Smooth muscle cell (in vitro differentiated cells): ENCODE measurements around the gene SLC2A6. TPM values are rescaled to one million over a fixed set of nuclear protein-coding genes. Genes with fewer than 3 reads are reported as not detected.

Source experiments
- DNase-seq: peaks from one replicate; lab custom pipeline; 2025; ENCODE audit not compliant: unreplicated experiment; lab: John Stamatoyannopoulos, UW
- H2AFZ ChIP-seq: fragments of 200-600 bp; sonication (generic); 2 replicates; pipeline ENCODE4 v1.6.0; 2016; ENCODE audit warnings: antibody characterized with exemption, low read depth, mild to moderate bottlenecking
- H3F3A ChIP-seq: fragments of 200-600 bp; sonication (generic); 2 replicates; pipeline ENCODE4 v1.6.0; 2017; ENCODE audit warnings: antibody characterized with exemption, low read depth
- H3K27ac ChIP-seq: fragments of 200-600 bp; sonication (generic); 2 replicates; pipeline ENCODE4 v1.5.1; 2016; ENCODE audit warnings: low read depth, mild to moderate bottlenecking
- H3K27me3 ChIP-seq: fragments of 200-600 bp; sonication (generic); 2 replicates; pipeline ENCODE4 v1.6.1; 2016; ENCODE audit warnings: low read depth, mild to moderate bottlenecking
- H3K36me3 ChIP-seq: fragments of 200-600 bp; sonication (generic); 2 replicates; pipeline ENCODE4 v1.5.1; 2016; ENCODE audit warnings: low read depth
- H3K4me1 ChIP-seq: fragments of 200-600 bp; sonication (generic); 2 replicates; pipeline ENCODE4 v1.5.1; 2016; ENCODE audit warnings: low read depth
- H3K4me2 ChIP-seq: fragments of 200-600 bp; sonication (generic); 2 replicates; pipeline ENCODE4 v1.6.0; 2016; ENCODE audit warnings: mild to moderate bottlenecking
- H3K4me3 ChIP-seq: fragments of 200-600 bp; sonication (generic); 2 replicates; pipeline ENCODE4 v1.5.1; 2016; ENCODE audit warnings: mild to moderate bottlenecking
- H3K79me2 ChIP-seq: fragments of 200-600 bp; sonication (generic); 2 replicates; pipeline ENCODE4 v1.6.0; 2016; ENCODE audit warnings: low read depth, mild to moderate bottlenecking
- H3K9ac ChIP-seq: fragments of 200-600 bp; sonication (generic); 2 replicates; pipeline ENCODE4 v1.6.0; 2016; ENCODE audit warnings: low read depth
- H3K9me3 ChIP-seq: fragments of 200-600 bp; sonication (generic); replicated peaks from 2 replicates; pipeline ENCODE4 v1.5.1; 2016; ENCODE audit warnings: low read depth
- H4K20me1 ChIP-seq: fragments of 200-600 bp; sonication (generic); 2 replicates; pipeline ENCODE4 v1.6.0; 2016; ENCODE audit warnings: low read depth
- CTCF ChIP-seq: fragments of 200-600 bp; sonication (generic); IDR thresholded peaks from 2 replicates; pipeline ENCODE4 v1.5.1; 2017; ENCODE audit warnings: borderline replicate concordance, mild to moderate bottlenecking, antibody characterized with exemption; ENCODE audit not compliant: insufficient read depth, poor library complexity, severe bottlenecking
- WGBS: methylation state at CpG from one replicate; pipeline ENCODE4 v1.1.7; 2016; ENCODE audit warnings: low lambda C conversion rate; 5-methylcytosine and 5-hydroxymethylcytosine counted together
- polyA plus RNA-seq: library from polyadenylated mRNA; unstranded; fragments of >200 nt; fragmentation: Nextera tagmentation; extraction: Ambion mirVana; gene quantifications from 2 replicates; pipeline ENCODE4 v1.2.1, GENCODE V29; 2016
- total RNA-seq: library from RNA; depleted of rRNA; stranded (reverse); fragments of >200 nt; gene quantifications from 2 replicates; pipeline ENCODE4 v1.2.3, GENCODE V29; 2014

The SLC2A6 gene
- total and polyA plus RNA-seq, 2 experiments from 2014 or later, result 13.8 to 21.0 TPM

DNA sequence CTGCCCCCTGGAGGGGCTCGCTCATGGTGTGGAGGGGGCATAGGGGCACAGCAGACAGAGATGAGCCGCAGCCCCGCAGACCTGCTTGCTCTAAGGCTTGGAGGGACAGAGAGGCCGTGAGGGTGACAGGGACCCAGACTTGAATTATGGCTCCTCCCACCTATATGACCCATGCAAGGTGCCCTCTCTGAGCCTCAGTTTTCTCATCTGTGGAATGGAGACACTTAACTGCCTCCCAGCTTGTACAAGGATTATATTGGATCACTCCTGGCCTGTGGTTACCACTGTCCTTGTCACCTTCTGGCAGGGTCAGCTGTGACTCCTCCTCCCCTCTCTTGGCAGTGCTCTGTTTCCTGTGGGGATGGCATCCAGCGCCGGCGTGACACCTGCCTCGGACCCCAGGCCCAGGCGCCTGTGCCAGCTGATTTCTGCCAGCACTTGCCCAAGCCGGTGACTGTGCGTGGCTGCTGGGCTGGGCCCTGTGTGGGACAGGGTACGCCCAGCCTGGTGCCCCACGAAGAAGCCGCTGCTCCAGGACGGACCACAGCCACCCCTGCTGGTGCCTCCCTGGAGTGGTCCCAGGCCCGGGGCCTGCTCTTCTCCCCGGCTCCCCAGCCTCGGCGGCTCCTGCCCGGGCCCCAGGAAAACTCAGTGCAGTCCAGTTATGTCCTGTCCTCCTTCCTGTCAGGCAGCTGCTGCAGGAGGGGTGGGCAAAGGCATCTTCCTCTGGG is 23.8 kb downstream of the SLC2A6 start:
- H3K4me2 ChIP-seq, result no peak overlapping the region
- no peak for DNase-seq
- no peaks in the 10 kb centered on the region for H3F3A ChIP-seq
- H3K27ac ChIP-seq, result no peak overlapping the region
- H2AFZ ChIP-seq, result no peak overlapping the region
- H3K79me2 ChIP-seq, result no peaks in the 10 kb centered on the region
- no peaks in the 10 kb centered on the region for H3K4me1 ChIP-seq
- H3K9me3 ChIP-seq, result no peaks in the 10 kb centered on the region
- H3K27me3 ChIP-seq, result no peaks in the 10 kb centered on the region
- TF ChIP-seq CTCF, result no peak
- H4K20me1 ChIP-seq, result no peaks in the 10 kb centered on the region
- 95% methylated on average over 20 of the region's 20 CpGs for WGBS
- no peak overlapping the region for H3K9ac ChIP-seq
- H3K36me3 ChIP-seq, result no peaks in the 10 kb centered on the region
- H3K4me3 ChIP-seq, result no peak overlapping the region

- no peak overlapping the region for H3K9ac ChIP-seq
- 93% methylated on average over 19 of the region's 19 CpGs for WGBS
- no peak overlapping the region for H2AFZ ChIP-seq
- DNase-seq, result no peak
- no peaks in the 10 kb centered on the region for H3K9me3 ChIP-seq
- TF ChIP-seq CTCF, result no peak
- H3K4me3 ChIP-seq, result no peak overlapping the region
- H3K27me3 ChIP-seq, result no peaks in the 10 kb centered on the region
- H4K20me1 ChIP-seq, result no peaks in the 10 kb centered on the region
- H3F3A ChIP-seq, result no peaks in the 10 kb centered on the region
- H3K27ac ChIP-seq, result no peak overlapping the region
- H3K36me3 ChIP-seq, result no peaks in the 10 kb centered on the region
- H3K4me1 ChIP-seq, result no peaks in the 10 kb centered on the region
- H3K79me2 ChIP-seq, result no peaks in the 10 kb centered on the region
- H3K4me2 ChIP-seq, result no peak overlapping the region
These were observed 24.6 kb downstream of the SLC2A6 start for GRCh38 chr9:133454325-133454724.

DNA sequence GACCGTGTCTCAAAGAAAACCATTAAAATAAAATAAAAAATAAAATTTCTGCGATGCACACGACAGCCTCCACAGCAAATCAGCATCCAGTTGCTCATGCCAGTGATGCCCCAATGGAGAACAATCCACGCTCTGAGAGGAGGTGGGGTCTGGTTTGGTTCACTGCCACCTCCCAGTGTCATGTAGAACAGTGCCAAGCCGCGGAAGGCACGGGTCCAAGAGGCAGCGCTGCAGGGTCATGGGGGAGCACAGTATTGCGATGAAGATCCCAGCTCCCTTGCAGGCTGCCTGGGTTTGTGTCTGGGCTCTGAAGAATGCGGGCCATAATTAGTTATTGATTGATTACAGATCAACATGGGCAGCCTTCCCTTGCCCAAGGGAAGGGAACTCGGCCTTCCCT is 25.2 kb downstream of the SLC2A6 start:
- no peaks in the 10 kb centered on the region for H3F3A ChIP-seq

More for the DNA sequence above, 25.2 kb downstream of the SLC2A6 start:
- H3K27me3 ChIP-seq, result no peaks in the 10 kb centered on the region
- H3K4me2 ChIP-seq, result no peak overlapping the region
- no peaks in the 10 kb centered on the region for H4K20me1 ChIP-seq
- no peak for DNase-seq
- no peak for TF ChIP-seq CTCF
- H3K79me2 ChIP-seq, result no peaks in the 10 kb centered on the region
- H3K4me3 ChIP-seq, result no peak overlapping the region
- no peaks in the 10 kb centered on the region for H3K9me3 ChIP-seq
- H3K27ac ChIP-seq, result no peak overlapping the region
- no peak overlapping the region for H3K9ac ChIP-seq
- H3K36me3 ChIP-seq, result no peaks in the 10 kb centered on the region
- no peak overlapping the region for H2AFZ ChIP-seq
- H3K4me1 ChIP-seq, result no peaks in the 10 kb centered on the region
- 94% methylated on average over 11 of the region's 11 CpGs for WGBS
